ENCODE measurements around the gene PRSS2. TPM values are rescaled to one million over a fixed set of nuclear protein-coding genes. Genes with fewer than 3 reads are reported as not detected.
A peak's percentile ranks its signal among the peaks of the same experiment; 100 is the strongest.

PRSS2 gene
- total RNA-seq, 1 donor from 2014 or later: not detected

DNA sequence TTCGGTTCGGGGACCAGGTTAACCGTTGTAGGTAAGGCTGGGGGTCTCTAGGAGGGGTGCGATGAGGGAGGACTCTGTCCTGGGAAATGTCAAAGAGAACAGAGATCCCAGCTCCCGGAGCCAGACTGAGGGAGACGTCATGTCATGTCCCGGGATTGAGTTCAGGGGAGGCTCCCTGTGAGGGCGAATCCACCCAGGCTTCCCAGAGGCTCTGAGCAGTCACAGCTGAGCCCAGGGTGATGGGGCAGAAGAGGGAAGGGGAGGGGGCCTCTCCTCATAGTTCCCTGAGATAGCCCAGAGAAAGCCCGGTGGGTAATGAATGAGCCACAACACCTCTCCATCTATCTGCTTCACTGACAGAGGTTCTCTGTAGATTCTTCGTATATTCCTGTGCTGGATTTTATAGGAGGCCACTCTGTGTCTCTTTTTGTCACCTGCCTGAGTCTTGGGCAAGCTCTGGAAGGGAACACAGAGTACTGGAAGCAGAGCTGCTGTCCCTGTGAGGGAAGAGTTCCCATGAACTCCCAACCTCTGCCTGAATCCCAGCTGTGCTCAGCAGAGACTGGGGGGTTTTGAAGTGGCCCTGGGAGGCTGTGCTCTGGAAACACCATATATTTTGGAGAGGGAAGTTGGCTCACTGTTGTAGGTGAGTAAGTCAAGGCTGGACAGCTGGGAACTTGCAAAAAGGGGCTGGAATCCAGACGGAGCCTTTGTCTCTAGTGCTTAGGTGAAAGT, 16.4 kb downstream of the PRSS2 start:
- no peak for DNase-seq (ENCODE audit: low spot score)

DNA sequence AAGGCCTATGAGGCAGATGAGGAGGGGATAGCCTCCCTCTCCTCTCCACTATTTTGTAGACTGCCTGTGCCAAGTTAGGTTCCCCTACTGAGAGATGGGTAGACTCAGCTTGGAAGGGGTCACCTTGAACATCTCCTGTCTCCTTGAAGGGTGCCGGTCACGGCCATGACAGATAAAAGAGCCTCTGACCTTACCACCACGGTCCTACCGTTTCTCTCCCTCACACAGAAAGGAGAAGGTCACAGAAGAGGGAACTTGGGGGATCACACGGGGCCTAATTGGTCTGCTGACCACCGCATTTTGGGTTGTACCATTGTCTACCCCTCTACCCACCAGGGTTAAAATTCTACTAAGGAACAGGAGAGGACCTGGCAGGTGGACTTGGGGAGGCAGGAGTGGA, 17.0 kb downstream of the PRSS2 start:
- no peak for DNase-seq (ENCODE audit: low spot score)

DNA sequence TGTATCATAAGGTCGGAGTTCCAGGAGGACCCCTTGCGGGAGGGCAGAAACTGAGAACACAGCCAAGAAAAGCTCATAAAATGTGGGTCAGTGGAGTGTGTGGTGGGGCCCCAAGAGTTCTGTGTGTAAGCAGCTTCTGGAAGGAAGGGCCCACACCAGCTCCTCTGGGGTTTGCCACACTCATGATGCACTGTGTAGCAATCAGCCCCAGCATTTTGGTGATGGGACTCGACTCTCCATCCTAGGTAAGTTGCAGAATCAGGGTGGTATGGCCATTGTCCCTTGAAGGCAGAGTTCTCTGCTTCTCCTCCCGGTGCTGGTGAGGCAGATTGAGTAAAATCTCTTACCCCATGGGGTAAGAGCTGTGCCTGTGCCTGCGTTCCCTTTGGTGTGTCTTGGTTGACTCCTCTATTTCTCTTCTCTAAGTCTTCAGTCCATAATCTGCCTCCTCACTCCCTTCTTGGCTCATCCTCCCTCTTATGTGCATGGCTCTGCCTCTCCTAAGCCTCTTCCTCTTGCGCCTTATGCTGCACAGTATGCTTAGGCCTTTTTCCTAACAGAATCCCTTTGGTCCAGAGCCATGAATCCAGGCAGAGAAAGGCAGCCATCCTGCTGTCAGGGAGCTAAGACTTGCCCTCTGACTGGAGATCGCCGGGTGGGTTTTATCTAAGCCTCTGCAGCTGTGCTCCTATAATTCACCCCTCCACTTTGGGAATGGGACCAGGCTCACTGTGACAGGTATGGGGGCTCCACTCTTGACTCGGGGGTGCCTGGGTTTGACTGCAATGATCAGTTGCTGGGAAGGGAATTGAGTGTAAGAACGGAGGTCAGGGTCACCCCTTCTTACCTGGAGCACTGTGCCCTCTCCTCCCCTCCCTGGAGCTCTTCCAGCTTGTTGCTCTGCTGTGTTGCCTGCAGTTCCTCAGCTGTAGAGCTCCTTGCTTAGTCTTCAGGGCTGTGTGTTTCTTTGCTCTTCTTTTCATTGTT, 17.8 kb downstream of the PRSS2 start:
- no peak for DNase-seq (ENCODE audit: low spot score)

DNA sequence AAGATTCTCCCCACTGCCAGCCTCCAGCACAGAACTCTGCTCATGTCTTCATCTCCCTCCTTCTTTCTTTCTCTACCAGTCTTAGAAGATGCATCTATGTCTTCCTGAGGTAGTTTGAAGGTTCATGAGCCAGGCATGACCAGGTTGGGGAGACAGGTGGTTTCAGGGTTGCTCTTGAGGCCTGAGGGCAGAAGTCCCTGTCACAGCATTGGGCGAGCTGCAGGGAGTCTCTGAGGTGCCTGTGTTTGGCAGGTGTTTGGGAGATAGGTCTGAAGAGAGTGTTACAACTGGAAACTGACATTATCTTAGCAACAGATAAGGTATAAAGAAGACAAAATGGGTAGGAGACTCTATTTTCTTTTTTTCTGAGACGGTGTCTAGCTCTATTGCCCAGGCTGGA, 18.7 kb downstream of the PRSS2 start:
- DNase-seq (ENCODE audit: low spot score): no peak

DNA sequence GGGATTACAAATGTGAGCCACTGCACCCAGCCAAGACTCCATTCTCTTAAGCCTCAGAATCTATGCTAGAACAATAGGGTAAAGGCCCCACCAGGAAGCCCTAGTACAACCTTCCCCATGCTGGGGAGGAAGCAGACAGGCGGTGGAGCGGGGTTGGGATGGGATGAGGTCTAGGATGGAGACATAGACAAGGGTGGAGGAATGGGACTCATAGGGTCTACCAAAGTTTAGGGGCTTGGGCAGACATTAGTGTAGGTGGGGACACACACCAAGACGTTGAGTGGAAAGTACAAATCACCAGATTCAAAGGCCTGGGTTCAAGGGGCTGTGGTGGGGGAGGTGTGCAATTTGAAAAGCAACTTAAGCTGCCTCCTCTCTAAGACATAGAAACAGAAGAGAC, 19.3 kb downstream of the PRSS2 start:
- no peak for DNase-seq (ENCODE audit: low spot score)

DNA sequence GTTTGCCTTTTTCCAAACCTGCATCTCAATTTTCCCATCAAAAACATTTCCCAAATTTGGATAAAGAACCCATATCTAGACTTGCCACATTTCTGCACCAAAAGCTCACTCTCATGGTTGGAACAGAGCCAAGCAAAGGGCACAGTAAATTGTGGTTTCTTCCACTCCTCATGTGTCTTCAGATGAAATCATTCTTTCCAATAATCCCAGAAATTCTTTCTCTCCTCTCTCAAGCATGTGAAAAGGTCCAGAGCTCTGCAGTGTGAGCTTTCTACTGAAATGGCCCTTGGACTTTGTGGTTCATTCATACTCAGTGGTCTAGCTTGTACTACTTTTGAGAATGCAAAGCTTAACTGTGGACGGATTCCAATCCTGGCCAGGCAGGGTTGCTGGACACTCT, 19.8 kb downstream of the PRSS2 start:
- no peak for DNase-seq (ENCODE audit: low spot score)

DNA sequence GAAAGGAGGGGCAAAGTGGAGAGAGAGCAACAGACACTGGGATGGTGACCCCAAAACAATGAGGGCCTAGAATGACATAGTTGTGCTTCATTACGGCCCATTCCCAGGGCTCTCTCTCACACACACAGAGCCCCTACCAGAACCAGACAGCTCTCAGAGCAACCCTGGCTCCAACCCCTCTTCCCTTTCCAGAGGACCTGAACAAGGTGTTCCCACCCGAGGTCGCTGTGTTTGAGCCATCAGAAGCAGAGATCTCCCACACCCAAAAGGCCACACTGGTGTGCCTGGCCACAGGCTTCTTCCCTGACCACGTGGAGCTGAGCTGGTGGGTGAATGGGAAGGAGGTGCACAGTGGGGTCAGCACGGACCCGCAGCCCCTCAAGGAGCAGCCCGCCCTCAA, 20.7 kb downstream of the PRSS2 start:
- DNase-seq (ENCODE audit: low spot score): no peak

DNA sequence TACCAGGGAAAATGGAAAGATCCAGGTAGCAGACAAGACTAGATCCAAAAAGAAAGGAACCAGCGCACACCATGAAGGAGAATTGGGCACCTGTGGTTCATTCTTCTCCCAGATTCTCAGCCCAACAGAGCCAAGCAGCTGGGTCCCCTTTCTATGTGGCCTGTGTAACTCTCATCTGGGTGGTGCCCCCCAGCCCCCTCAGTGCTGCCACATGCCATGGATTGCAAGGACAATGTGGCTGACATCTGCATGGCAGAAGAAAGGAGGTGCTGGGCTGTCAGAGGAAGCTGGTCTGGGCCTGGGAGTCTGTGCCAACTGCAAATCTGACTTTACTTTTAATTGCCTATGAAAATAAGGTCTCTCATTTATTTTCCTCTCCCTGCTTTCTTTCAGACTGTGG, 21.4 kb downstream of the PRSS2 start:
- DNase-seq (ENCODE audit: low spot score): no peak

DNA sequence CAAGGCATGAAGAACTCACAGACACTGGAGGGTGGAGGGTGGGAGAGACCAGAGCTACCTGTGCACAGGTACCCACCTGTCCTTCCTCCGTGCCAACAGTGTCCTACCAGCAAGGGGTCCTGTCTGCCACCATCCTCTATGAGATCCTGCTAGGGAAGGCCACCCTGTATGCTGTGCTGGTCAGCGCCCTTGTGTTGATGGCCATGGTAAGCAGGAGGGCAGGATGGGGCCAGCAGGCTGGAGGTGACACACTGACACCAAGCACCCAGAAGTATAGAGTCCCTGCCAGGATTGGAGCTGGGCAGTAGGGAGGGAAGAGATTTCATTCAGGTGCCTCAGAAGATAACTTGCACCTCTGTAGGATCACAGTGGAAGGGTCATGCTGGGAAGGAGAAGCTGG, 21.8 kb downstream of the PRSS2 start:
- no peak for DNase-seq (ENCODE audit: low spot score)

DNA sequence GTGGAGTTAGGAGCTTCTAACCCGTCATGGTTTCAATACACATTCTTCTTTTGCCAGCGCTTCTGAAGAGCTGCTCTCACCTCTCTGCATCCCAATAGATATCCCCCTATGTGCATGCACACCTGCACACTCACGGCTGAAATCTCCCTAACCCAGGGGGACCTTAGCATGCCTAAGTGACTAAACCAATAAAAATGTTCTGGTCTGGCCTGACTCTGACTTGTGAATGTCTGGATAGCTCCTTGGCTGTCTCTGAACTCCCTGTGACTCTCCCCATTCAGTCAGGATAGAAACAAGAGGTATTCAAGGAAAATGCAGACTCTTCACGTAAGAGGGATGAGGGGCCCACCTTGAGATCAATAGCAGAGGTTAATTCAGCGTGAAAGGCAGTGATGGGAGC, 22.4 kb downstream of the PRSS2 start:
- no peak for DNase-seq (ENCODE audit: low spot score)

DNA sequence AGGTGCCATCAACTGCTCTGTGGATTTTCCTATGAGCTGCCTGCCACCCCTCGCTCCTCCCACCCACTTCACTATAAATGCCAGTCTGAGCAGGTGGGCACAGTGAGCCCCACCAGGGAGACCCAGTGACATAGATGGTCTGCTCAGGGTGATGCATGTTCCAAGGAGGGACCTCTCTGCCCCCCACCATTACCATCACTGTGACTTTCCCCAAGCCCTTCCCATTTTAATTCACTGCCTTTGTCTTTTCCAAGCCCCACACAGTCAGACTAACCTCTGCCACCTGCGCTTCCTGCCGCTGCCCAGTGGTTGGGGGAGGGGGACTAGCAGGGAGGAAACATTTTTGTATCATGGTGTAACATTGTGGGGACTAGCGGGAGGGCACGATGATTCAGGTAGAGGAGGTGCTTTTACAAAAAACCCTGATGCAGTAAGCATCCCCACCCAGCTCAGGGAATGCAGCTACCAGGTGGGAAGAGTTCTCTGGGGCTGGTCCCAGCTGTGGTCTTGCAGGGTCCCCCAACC, 24.6 kb downstream of the PRSS2 start:
- DNase-seq (ENCODE audit: low spot score): no peak

DNA sequence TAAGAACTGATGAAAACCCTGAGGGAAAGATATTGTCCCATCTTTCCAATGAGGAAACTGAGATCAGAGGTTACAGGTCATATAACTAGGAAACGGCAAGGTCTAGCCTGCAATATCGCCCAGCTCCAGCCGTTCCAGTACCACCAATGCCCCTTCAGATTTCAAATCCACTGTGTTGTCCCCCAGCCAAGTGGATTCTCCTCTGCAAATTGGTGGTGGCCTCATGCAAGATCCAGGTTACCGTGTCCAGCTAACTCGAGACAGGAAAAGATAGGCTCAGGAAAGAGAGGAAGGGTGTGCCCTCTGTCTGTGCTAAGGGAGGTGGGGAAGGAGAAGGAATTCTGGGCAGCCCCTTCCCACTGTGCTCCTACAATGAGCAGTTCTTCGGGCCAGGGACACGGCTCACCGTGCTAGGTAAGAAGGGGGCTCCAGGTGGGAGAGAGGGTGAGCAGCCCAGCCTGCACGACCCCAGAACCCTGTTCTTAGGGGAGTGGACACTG, 25.3 kb downstream of the PRSS2 start:
- DNase-seq (ENCODE audit: low spot score): no peak

DNA sequence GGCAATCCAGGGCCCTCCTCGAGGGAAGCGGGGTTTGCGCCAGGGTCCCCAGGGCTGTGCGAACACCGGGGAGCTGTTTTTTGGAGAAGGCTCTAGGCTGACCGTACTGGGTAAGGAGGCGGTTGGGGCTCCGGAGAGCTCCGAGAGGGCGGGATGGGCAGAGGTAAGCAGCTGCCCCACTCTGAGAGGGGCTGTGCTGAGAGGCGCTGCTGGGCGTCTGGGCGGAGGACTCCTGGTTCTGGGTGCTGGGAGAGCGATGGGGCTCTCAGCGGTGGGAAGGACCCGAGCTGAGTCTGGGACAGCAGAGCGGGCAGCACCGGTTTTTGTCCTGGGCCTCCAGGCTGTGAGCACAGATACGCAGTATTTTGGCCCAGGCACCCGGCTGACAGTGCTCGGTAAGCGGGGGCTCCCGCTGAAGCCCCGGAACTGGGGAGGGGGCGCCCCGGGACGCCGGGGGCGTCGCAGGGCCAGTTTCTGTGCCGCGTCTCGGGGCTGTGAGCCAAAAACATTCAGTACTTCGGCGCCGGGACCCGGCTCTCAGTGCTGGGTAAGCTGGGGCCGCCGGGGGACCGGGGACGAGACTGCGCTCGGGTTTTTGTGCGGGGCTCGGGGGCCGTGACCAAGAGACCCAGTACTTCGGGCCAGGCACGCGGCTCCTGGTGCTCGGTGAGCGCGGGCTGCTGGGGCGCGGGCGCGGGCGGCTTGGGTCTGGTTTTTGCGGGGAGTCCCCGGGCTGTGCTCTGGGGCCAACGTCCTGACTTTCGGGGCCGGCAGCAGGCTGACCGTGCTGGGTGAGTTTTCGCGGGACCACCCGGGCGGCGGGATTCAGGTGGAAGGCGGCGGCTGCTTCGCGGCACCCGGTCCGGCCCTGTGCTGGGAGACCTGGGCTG, 26.0 kb downstream of the PRSS2 start:
- no peak for DNase-seq (ENCODE audit: low spot score)

DNA sequence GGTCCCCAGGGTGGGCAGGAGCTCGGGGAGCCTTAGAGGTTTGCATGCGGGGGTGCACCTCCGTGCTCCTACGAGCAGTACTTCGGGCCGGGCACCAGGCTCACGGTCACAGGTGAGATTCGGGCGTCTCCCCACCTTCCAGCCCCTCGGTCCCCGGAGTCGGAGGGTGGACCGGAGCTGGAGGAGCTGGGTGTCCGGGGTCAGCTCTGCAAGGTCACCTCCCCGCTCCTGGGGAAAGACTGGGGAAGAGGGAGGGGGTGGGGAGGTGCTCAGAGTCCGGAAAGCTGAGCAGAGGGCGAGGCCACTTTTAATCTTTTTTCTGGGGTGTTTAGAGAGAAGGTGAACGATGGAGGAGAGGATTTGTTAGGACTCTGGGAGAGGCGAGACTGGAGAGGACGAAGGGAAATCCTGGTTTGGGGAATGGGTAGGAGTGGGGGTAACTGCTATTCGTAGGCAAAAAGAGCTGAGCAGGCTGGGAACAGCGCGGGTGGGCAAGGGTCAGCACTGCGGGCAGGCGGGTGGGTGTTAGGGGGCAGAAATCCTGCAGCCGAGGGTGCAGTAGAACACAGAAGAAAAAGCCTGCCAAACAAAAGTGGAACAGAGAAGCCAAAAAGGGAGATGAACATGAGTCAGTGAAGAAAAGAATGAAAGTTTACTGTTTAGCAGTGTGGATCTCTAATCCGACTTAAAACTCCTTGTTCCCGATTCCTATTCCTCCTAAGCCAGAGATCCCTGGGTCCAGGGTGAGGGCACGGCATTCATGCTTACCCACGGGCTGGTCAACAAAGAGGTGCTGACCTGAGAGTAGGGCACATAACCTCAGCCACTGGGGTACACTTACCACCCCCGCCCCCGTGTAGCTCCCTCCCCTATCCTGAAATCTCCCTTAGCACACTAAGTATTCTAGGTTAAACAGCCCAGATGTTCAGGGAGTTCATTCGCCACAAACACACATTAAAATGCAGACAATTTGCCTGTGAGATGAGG, 26.9 kb downstream of the PRSS2 start:
- peak; percentile 34 for DNase-seq (ENCODE audit: low spot score)

DNA sequence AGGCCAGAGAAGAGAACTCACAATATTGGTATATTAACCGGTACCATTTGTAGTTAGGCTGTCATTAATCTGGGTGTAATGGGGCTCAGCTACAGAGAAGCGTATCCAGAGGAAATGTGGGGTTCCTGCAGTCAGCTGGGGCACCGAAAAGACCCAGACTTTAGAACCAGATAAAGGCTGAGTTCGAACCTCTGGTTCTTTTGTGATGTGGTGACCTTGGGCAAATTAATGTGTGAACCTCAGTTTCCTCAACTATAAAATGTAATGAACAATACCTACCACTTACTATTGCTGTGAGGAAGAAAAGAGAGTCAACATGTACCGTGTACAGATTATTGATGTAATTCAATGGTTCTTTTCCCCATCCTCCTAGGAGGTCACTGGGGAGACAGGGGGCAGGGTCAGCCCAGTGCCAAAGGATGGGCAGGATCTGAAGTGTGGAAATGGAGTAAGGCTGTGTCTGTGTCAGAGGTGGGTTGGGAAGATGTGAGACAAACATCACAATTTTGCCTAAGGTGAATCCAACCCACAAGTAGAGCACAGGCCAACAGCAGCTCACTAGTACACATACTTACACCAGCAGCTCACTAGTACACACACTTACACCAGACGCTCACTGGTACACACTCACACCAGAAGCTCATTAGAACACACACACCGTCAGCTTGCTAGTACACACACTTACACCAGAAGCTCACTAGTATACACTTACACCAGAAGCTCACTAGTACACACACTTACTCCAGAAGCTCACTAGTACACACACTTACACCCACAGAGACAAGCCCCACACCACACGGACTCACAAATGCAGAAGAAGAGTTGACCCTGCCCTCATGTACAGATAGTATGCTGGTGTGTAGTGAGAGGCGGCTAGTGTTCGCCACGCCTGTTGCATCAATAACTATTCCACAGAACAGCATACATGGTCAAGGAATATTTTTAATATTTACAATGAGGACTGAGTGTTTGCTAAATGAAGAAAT, 28.0 kb downstream of the PRSS2 start:
- peak; percentile 32 for DNase-seq (ENCODE audit: low spot score)

DNA sequence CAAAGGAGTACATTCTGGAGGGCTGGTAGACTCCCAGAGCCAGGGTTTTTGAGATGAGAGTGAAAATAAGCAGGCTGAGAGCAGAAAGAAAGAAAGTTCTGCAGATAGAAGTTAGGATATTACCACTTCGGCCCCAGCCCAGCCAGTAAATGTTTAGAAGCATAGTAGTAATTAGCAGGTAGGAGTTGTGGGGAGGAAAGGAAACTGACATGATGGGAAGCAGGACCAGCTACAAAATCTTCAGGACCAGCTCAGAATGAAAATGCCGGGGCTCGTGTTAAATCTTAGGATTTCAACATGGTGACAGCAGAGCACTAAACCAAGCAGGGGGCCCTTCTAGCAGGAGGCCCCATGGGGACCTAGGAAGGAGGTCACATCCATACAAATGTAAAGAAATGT, 28.7 kb downstream of the PRSS2 start:
- peak; percentile 9 for DNase-seq (ENCODE audit: low spot score)

DNA sequence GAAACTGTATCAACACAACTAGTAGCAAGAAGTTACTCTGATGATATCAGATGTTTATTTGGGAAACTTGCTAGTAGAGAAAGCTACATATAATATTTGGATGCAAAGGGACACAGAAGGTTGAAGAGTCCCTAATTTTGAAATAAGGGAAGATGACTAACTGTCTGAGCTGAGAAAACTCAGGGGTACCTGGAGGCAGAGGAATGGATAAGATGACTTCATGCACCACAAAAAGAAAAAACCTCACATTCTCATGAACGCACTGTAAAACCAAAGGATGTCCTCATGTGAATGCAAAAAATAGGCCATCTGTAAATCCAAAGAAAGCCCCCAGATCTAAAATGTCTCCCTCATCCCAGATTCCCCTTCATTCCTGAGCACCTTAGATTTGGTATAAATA, 29.3 kb downstream of the PRSS2 start:
- peak; percentile 3 for DNase-seq (ENCODE audit: low spot score)

DNA sequence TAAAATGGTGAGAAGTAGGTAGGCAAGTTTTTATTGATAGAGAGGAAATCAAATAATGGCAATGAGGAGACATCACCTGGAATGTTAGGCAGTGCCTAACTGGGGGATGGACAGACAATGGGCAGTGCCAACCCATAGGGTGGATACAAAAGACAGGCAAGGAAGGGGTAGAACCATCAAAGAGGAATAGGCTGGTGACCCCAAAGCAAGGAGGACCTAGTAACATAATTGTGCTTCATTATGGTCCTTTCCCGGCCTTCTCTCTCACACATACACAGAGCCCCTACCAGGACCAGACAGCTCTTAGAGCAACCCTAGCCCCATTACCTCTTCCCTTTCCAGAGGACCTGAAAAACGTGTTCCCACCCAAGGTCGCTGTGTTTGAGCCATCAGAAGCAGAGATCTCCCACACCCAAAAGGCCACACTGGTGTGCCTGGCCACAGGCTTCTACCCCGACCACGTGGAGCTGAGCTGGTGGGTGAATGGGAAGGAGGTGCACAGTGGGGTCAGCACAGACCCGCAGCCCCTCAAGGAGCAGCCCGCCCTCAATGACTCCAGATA, 30.0 kb downstream of the PRSS2 start:
- peak; percentile 30 for DNase-seq (ENCODE audit: low spot score)

Measured in ureter (tissue), 1 donor.